ENCODE results near the gene ADAMTSL1.
A peak's percentile ranks its signal among the peaks of the same experiment; 100 is the strongest.

ADAMTSL1 gene

DNA sequence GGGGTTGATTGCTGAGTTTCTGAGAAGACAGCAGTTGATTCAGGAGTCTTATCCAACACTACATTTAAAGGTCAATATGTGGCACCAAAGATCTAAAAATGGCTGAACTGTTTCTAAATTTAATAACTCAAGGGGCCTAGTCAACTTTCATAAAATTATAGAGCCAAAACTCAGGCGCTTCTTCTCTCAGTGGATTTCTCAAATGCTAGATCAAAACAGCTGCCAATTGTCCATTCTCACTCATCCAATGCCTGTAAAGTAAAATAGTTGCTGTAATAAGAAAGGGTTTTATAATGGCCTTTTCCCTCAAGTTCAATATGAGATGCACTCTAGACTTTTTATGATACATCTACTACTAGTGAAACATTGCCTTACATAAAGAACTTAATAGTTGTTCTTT lies 26.5 kb downstream of the ADAMTSL1 start:
- no peak for DNase-seq

DNA sequence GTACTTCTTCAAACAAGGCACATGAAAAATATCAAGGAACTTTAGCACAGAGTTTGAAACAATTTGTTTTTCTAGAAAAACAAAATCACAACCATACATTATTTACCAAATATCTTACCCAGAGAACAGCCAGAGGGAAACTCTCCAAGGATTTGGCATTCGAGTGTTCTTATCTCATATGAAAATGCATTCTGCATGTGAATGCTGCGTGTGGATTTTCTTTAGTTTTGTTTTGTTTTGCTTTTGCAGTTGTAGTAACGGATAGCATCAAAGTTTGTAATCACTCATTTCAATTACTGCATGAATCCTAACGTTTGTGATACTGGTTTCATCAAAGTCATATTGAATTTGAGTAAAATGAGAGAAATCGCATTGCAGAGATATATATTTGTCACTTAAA lies 28.0 kb downstream of the ADAMTSL1 start:
- DNase-seq: no peak

DNA sequence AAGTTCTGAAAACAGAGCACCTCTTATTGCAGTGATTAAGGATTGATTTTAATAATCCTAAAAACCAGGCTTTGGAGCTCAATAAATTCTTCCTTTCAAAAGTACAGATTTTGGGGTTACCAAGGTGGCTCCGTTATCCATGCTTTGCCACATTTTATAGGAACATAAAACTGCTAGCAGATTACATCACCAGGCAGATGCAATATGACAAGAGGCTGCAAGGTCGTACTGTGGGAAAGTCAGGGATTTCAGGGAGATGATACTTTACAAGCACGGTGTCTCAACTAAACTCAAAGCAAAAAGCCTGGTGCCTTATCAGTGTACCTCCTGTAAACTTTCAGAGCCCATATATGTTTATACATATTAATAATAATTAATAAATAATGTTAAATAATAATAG lies 28.6 kb downstream of the ADAMTSL1 start:
- no peak for DNase-seq

DNA sequence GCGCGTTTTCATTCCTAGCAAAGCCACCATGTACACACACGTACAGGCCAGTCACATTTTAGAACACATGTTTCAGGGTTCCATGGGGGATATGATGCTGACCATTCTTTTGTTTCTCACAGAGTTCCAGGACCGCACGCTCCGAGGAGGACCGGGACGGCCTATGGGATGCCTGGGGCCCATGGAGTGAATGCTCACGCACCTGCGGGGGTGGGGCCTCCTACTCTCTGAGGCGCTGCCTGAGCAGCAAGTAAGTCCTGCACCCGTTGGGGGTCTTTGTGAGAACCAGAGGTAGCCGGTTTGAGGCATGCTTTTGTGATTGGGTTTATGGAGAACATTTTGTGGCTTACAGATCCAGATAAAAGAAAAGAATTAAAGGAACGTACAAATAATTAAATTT lies 30.8 kb downstream of the ADAMTSL1 start:
- no peak for DNase-seq

DNA sequence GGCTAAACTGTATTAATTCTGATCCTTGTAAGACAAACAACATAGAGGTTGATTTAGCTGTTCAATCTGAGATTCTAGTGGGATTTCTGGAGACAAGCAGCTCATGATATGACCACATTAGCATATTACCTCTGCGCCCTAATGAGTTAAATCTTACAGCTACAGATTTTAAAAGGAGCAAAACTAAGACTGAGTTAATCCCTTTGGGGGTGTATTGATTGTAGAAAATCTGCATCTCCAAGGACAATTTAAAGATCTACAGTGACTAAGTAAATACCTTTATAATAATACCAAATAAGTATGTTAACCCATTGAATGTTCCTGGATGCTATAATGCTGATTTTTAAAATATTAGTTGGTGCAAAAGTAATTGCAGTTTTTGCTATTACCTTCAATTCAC lies 33.2 kb downstream of the ADAMTSL1 start:
- DNase-seq: no peak

DNA sequence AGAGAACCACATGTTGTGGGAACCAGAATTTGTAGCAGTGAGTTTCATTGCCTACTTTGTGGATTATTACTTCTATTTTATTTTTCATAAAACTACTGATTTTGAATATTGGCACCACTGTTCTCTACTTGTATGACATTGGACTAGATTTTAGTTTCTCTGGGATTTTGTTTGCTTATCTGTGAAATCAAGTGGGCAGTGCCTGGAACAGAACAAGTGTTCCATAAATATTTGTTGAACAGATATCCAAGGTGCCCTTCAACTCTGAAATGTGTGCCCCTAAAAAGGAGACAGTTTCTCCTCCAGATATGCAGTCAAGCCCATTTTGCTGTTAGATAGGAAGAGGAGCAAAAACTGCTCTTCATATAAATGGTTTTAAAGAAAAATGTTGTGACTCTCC lies 42.6 kb downstream of the ADAMTSL1 start:
- DNase-seq: no peak

DNA sequence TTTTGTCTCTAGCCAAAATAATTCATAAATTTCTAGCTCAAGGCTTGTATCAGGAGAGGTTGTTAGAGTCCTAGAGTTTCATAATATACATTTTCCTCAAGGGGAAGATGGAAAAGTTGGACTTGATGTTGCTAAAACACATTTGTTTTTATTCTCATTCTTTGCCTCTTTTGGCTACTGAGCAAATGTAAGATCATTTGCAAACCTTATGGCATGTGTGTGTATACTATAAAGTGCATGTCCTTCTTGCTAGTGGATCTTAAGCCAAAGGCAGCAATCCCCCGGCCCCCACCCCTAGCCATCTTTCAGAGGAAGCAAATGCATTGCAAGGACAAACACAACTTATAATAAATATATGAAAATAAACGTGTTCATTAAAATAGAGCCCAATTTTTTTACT lies 43.0 kb downstream of the ADAMTSL1 start:
- no peak for DNase-seq

DNA sequence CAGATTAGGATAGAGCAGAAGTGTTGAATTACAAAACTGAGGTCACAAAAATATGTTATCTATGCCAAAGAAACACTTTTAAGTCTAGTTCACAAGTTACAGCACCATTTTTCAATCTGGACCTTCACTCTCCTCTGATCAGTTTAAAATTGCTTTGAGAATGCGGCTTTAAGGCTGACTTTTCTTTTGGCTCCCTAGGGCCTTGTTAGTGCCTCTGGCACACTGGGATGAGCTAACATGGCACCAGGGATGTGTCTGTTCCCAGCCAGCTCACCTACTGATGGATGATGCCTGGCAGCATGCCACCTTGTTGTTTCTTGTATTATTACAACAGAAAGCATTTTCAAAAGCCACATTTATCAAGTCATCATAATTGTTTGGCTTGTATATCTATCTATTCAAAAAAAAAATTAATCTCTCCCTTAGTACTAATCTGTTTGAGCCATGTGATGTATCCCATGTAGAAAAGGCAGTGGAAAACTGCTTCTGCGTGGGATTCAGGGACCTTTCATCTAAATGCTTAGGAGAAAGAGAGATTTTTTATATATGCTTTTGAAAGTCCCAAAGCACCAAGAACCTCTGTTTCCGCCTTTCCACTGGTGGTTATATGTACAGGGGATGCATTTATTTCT lies 46.6 kb downstream of the ADAMTSL1 start:
- peak; percentile 16 for DNase-seq

DNA sequence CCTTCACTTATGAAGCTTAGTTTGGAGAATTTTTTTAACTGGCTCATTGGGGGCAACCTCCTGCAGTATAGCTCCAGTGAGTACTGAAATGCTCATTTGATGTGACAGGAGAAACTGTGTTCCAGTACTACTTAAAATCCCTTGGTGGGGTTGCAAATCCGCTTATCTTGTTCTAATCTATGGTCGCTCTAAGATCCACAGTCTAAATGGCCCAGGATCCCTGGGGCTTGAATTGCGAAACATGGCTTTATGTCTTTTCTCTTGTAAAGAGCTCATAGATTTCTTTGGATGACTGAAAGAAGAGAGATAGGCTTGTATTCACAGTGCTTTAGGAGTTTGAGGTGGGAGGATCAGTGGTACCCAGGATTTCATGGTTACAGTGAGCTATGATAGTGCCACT lies 52.7 kb downstream of the ADAMTSL1 start:
- DNase-seq: no peak

DNA sequence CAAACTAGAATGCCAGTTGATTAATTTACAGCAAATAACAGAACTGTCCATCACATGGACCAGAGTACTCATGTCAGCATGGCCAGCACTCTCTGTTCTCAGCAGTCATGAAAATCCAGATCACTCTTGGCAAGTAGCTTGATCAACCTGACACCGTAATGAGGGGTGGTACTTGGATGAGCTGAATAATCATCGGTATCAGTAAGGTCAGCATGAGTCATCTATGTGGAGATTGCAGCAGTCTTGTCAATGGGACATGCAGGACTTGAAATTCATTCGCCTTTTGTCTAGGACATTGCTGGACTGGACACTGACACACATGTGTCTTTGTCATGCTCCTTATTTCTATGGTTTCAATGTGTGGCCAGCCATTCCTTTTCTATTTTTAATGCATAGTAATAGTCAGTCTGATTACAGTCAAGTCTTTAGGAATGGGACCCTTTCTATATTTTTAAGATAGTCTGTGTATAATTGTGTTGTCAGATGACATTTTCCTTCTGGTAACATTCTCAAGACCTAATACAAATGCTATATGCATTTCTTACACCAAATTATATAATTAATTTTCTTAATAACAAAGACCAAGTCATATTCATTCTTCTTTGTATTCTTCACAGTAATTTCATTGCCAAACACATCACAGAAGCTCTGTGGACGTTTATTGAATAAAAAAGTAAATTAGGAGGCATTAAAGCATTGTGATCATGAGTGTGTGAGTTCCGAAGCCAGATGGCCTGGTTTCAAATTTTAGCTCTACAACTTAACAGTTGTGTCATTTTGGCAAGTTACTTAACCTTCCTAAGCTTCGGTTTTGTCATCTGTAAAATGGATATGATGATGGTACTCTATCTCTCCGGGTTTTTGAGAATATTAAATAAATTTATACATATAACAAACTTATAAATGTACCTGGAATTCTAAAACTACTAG lies 57.4 kb downstream of the ADAMTSL1 start:
- no peak for DNase-seq

DNA sequence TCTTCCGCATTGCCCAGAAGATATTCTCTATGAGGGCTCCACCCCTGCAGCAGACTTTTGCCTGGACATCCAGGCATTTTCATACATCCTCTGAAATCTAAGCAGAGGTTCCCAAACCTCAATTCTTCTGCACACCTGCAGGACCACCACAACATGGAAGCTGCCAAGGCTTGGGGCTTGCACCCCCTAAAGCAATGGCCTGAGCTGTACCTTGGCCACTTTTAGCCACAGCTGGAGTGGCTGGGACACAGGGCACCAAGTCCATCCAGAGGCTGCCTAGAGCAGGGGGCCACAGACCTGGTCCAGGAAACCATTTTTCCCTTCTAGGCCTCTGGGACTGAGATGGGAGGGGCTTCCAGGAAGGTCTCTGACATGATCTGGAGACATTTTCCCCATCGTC lies 60.7 kb downstream of the ADAMTSL1 start:
- DNase-seq: no peak

DNA sequence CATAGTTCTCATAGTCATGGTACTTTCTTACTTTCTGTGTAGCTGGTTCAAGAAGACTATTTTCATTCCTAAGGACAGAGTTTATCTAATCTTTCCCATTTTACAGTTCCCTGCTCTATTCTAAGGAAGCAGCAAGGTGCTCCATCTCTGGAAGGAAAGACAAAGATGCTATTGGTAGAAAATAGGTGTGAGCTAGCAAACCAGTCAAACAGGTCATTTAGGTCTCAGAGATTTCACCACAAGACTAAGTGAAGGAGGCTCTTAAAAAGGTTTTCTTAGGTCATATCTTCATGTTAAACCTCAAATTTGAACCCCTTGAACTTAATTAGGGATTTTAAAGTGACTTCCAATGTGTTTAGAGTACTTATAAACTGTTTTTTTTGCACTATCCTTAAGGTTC lies 62.6 kb downstream of the ADAMTSL1 start:
- no peak for DNase-seq

DNA sequence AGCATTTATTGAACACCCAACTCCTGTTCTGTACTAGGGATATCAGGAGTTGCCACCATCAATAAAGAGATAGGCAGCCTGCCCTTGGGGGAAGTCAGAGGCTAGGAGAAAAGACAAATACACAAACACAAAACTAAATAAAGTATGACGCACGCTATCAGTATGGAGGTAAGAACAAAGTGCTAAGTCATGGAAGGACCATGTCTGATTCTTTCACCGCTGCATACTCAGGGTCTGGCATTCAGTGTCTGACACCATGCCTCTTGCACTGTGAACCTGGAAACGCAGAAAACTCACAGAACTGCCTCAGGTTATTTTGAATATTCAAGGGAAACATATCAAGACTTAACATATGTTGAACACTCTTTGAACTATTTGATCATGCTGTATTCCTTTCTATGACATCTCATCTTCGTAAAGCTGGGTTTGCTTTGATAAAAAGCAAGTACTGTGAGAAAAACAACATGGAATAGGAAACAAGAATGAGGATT lies 65.3 kb downstream of the ADAMTSL1 start:
- no peak for DNase-seq

DNA sequence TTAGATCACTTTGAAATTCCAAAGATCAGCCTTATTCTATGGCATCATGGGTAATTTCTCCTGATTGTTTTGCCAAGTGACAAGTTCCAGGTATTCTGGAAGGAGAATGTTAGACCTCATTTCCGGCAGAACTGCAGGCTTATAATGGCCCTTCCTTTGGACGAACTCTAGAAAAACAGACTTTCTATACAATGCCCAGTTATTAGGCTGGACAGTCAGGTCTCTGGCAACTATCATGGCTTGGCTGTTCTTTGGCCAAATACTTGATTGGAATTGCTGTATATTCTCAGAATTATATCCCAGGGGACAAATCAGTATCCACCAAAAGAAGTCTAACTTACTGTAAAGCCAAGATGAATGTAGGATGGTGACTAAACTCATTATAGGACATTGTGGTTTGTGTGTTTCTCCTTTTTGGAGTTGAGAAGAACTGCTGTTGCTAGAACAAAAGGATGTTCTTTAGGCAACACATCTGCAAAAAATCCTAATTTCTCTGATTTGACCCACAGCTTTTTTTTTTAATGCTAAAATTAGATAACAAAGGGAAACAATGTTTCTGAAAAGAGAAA lies 69.0 kb downstream of the ADAMTSL1 start:
- DNase-seq: no peak

DNA sequence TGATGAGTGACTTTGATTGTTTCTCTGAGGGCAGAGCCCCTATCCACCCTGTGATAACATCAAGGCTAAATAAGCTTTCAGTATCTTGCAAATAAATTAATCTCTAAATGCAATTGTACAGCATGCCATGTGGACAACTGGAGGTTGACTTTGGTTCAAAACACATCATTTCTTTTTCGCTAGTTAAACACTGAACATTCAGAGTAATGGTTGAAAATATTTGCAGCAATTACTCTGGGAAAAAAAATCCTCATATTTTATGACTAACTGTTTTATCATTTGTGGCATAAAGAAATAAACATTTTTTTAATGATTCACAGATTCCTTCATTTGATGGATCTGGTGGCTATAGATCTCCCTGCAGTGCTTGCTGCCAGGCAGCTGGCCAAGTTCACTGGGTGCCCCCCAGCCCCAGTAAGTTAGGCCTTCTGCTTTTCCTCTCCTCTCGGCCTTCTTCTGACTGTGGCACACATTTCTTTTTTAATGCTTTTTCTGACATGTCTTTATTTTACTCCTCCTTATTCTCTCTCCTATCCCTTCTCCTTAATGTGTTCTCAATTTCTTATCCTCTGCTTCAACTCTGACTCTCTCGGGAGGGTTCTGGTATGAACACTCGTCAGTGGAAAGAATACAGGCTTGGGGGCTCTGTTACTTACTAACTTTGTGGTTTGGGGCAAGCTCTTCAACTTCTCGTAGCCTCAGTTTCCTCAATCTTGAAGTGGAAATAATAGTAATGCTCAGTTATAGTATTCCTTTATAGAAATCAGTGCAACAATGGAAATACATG lies 69.6 kb downstream of the ADAMTSL1 start:
- no peak for DNase-seq

DNA sequence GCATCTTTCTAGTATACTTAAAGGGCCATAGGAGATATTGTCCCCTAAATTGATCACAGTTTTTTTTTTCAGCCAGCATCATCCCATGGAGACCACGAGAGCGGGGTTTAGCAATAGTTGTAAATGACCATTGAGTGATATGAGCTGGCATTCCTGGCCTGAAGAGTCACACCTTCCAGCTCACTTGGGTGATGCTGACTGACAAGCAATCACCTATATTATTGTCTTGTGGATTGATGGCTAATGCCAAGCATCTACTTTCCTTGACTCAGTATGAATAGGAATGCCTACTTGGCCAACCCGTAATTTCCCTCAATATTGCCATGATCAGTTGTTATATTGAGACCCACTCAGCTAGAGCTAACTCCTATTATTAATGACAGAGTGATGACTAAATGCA lies 70.5 kb downstream of the ADAMTSL1 start:
- no peak for DNase-seq

DNA sequence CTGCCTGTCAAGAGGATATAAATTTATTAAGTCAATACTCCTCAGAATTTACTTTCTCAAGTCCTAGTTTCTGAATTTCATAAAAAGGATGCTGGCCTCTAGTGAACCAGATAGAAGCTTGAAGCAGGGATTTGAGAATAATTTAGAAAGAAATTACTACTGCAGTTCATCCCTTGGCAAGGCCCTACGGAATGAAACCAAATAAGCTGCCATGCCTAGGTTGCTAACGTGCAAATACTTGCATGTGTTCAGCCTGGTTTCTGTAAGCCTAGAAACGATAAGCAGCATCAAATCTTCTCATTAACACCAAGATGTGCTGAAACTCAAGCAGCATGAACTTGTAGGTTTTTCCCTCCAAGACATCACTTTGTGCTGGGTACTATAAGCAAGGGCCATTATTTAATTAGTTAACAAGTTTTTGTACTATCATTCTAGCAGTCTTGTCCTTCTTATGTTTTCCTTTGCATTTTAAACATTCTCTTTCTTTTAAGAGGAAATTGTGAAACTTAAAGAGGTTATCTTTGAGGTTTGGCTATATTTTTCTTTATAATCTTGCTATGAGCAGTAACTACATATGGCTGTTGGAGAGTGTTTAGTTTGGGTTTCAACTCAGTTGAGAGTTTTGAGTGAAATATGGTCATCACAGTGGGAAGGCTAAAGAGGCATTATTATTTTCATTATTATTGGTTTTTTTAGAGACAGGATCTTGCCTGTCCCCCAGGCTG lies 71.8 kb downstream of the ADAMTSL1 start:
- DNase-seq: no peak

DNA sequence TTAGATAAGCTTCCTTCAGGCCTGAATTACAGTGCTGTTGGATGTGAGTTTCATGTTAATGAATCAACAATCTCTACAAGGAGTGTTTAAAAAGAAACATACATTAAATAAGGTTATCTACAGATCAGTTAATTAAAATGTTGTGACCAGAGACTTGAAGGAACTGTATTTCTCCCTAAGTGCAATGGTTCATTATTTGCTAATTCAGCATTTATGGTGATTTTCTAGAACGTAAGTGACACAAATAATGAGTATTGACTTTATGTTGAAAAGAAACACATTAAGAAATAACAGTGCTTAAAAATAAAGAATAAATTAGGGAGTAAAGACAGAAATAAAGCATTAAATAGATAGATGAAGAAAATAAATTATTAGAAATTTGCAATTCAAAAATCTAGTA lies 74.5 kb downstream of the ADAMTSL1 start:
- no peak for DNase-seq

DNA sequence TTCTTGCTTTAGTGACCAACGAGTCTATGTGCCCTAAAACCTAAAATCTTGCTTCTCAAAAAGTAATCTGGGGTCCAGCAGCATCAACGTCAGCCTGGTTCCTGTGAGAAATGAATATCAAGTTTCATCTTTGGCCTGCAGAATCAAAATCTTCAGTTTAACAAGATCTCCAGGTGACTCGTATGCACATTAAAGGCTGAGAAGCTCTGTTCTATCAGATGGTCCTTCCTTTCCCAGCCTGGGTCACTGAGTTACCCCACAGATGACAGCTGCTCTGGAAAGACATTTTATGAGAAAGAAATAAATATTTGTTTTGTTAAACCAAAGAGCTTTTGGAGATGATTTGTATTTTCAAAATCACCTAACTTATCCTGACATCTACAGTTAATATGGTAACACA lies 75.8 kb downstream of the ADAMTSL1 start:
- no peak for DNase-seq

DNA sequence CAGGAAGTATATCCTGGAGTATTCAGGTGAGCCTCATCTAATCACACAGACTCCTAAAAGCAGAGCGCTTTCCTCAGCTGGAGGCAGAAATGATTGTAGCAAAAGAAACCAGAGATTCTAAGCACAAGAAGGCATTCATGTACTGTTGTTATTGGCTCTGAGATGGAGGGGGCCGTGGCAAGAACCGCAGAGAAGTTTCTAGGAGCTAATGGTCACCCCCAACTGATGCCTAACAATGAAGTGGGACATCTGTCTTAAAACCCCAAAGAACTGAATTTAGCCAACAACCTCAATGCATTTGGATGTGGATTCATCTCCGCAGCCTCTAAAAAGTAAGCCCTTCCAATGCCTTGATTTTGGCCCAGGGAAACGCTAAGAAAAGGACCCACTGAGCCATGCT lies 76.3 kb downstream of the ADAMTSL1 start:
- no peak for DNase-seq

DNA sequence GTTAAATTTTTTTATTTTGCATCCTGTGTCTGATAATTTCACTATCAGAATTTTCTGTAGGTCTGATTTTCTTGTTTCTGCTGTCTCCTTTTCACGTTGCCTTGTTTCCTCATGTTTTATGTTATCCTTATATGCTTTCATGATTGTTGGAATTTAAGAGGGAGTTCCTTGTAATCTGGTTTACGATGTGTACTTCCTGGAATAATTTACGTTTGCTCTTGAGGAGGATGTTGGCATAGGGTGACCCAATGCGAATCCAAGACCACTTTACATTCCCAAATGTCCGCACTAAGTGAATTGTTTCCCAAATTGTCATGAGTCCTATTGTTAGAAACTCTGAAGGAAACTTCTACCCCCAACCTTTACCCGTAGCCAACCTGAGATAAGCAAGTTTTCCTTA lies 80.3 kb downstream of the ADAMTSL1 start:
- no peak for DNase-seq

DNA sequence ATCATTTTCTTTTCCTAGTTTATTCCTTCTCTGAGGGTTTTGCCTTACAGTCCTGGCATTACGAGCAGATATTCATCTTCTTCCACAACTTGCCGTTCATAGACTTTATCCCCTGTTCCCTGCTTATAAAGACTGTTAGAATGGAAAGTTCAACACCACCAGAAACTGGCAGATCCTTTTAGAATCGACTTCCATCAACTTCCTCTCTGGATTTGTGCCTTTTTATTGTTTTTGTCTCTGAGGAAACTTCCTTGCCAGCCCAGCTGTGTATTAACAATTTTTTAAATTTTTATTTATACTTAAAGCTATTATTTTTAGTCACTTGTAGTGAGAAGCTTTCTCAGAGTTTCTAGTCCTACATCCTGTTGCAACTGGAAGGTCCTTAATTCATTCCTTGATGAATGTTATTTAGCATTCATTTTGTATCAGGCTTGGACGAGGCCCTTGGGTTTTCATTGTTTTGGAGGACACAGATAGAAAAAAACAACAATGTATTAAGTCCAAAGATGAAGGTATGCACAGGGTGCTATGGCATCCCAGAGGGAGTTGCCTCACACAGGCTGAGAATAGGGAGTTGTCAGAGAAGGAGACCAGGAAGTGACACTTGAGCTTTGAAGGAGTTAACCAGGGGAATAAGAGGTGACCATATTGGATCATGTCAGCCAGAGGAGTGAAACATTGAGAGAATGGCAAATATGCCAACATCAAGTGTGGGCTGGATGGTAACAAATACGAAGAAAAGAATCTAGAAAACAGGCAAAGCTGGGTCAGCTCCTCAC lies 81.3 kb downstream of the ADAMTSL1 start:
- no peak for DNase-seq

Measured in NCI-H146 (cell line).